ENCODE data around the gene APEX2.

DNA sequence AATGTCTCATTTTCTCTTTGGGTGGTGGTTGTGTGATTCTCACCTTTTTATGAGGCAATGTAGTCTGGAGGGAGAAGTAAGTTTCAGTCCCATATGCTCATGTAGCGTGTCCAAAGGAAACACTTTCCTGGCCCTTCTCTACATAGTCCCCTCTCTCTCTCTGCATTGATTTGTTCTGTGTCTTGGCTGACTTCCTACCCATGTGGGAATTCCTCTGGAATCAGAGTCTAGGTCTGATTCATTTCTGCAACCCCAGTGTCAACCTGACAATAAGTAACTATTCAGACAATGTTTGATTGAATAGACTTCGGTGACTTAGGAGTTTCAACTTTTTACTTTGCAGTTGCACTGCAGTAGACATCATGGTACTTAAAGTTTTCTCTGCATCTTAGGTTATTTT, 33.3 kb downstream of the APEX2 start:
- TF ChIP-seq POLR2AphosphoS5 (IDR thresholded peaks at IDR 0.05), result no peak
- no peak for TF ChIP-seq POLR2A (IDR thresholded peaks at IDR 0.05)
